Muscle of leg (tissue), 11 donors: Measurements from ENCODE around the gene SPATA24. TPM values are rescaled to one million over a fixed set of nuclear protein-coding genes. Genes with fewer than 3 reads are reported as not detected.
"Not testable (repeated sequence)": the region's sequence is repeated elsewhere in the genome, so short reads cannot be mapped to it uniquely, and the experiment has no call there.

Experiments used
- DNase-seq: peaks from one replicate; pipeline ENCODE4 v3.0.0; 2013
- H3K27ac ChIP-seq: one replicate; pipeline ENCODE4 v1.5.1; 2013; ENCODE audit warnings: mild to moderate bottlenecking, low read length, control low read depth
- H3K27me3 ChIP-seq: one replicate; pipeline ENCODE4 v1.6.1; 2013; ENCODE audit warnings: low read length; ENCODE audit not compliant: control insufficient read depth, insufficient read depth
- H3K36me3 ChIP-seq: one replicate; pipeline ENCODE4 v1.6.1; 2013; ENCODE audit warnings: low read length; ENCODE audit not compliant: control insufficient read depth, insufficient read depth
- H3K4me1 ChIP-seq: one replicate; pipeline ENCODE4 v1.6.1; 2013; ENCODE audit warnings: low read length; ENCODE audit not compliant: control insufficient read depth, insufficient read depth
- H3K4me3 ChIP-seq: one replicate; pipeline ENCODE4 v1.5.1; 2013; ENCODE audit warnings: low read length, control low read depth
- H3K9me3 ChIP-seq: replicated peaks from 2 replicates; pipeline ENCODE4 v1.6.1; 2013; ENCODE audit warnings: low read depth, low read length; ENCODE audit not compliant: control insufficient read depth
- WGBS: methylation state at CpG from one replicate; pipeline ENCODE4 v1.1.5; 2013; ENCODE audit warnings: missing lambda C conversion rate; ENCODE audit not compliant: insufficient coverage; 5-methylcytosine and 5-hydroxymethylcytosine counted together
- polyA plus RNA-seq, 8 donors: library from polyadenylated mRNA; unstranded; fragments of 120-200 nt; gene quantifications; one replicate each; pipeline versions ENCODE4 v1.2.1 to v1.2.3, GENCODE V29; 2013; ENCODE audit warnings: inconsistent platforms in 1 of 8, low replicate concordance in 1 of 8; ENCODE audit not compliant: insufficient read length in 8 of 8, insufficient read depth in 1 of 8
- total RNA-seq: library from RNA; stranded (reverse); fragments of 120-200 nt; gene quantifications from one replicate; pipeline ENCODE4 v1.2.4, GENCODE V29; 2013

Gene SPATA24
- total and polyA plus RNA-seq, 9 donors: 6.9 to 14.5 (median 10.1) TPM

DNA sequence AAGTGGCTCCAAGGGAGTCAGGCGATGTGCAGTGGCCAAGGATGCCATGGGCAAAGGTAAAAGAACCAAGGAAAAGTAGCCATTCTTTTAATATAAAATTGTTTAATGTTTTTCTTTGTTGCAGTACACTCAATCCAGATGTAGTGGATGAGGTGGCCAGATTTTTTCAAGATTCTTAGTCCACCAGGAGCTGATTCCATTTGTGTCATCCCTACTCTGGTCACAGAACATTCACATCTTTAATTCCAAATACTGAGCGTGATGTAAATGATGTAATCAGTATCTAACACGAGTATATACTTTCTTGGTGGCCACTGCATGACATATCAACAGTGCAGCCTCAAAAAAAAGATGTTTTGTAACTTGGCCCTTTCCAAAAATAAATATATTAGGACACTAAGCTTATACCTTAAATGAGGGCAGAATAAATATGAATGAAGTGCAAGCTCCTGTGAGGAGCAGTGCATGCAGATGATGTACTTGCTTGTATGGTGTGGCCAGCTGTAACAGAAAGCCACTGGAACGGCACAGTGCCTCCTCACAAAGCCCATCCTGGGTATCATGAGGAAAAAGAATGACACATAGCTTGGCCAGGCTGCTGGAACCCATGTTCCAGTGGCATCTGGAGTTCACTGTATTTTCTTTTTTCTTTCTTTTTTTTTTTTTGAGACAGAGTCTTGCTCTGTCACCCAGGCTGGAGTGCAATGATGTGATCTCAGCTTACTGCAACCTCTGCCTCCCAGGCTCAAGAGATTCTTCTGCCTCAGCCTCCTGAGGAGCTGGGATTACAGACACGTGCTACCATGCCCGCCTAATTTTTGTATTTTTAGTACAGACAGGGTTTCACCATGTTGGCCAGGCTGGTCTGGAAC, 6.5 kb upstream of the SPATA24 start:
- Histone ChIP-seq H3K27ac (no peak overlapping the region), H3K9me3 (no peaks in the 10 kb centered on the region), H3K4me3 (no peak overlapping the region), H3K4me1 (peaks cover 23% of the 10 kb centered on the region), H3K36me3 (peaks cover 23% of the 10 kb centered on the region), H3K27me3 (no peaks in the 10 kb centered on the region)
- no peak for DNase-seq
- 39% methylated on average over 2 of the region's 6 CpGs for WGBS

- WGBS: no CpG with 5 or more reads among the region's 5 CpGs
- not testable (repeated sequence) for H3K27ac ChIP-seq
These were observed 5.2 kb upstream of the SPATA24 start for GRCh38 chr5:139409116-139409515.

DNA sequence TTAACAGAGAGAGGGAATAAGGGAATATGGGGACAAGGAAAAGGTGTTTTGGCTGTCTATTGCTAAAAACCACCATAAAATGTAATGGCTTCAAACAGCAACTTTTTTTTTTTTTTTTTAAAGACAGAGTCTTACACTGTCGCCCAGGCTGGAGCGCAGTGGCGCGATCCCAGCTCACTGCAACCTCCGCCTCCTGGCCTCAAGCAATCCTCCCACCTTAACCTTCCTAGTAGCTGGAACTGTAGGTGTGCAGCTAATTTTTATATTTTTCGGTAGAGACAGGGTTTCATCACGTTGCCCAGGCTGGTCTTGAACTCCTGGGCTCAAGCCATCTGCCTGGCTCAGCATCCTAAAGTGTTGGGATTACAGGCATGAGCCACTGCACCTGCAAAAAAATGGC, 4.3 kb upstream of the SPATA24 start:
- DNase-seq: no peak
- H3K27ac ChIP-seq: no peak overlapping the region
- peaks cover 16% of the 10 kb centered on the region for H3K36me3 ChIP-seq
- peaks cover 11% of the 10 kb centered on the region for H3K4me1 ChIP-seq
- H3K27me3 ChIP-seq: no peaks in the 10 kb centered on the region
- 78% methylated on average over 2 of the region's 7 CpGs for WGBS
- no peak overlapping the region for H3K4me3 ChIP-seq
- no peaks in the 10 kb centered on the region for H3K9me3 ChIP-seq

More at GRCh38 chr5:139409116-139409515, 5.2 kb upstream of the SPATA24 start:
- Histone ChIP-seq H3K36me3 (peaks cover 22% of the 10 kb centered on the region), H3K4me1 (peaks cover 15% of the 10 kb centered on the region)
- DNase-seq, H3K9me3 ChIP-seq, H3K4me3 ChIP-seq, H3K27me3 ChIP-seq: not testable (repeated sequence)

GRCh38 chr5:139407517-139407916, 3.6 kb upstream of the SPATA24 start:
- Histone ChIP-seq H3K4me1 (peaks cover 14% of the 10 kb centered on the region), H3K4me3 (no peak overlapping the region), H3K9me3 (no peaks in the 10 kb centered on the region), H3K27me3 (no peaks in the 10 kb centered on the region), H3K36me3 (peaks cover 9% of the 10 kb centered on the region), H3K27ac (no peak overlapping the region)
- DNase-seq: no peak

- WGBS: 69% methylated on average over 2 of the region's 2 CpGs
- Histone ChIP-seq H3K27ac (no peak overlapping the region), H3K4me3 (no peak overlapping the region), H3K36me3 (peaks cover 6% of the 10 kb centered on the region), H3K27me3 (no peaks in the 10 kb centered on the region), H3K4me1 (peaks cover 14% of the 10 kb centered on the region), H3K9me3 (no peaks in the 10 kb centered on the region)
- DNase-seq: no peak
These were observed 3.1 kb upstream of the SPATA24 start for GRCh38 chr5:139406963-139407362.

DNA sequence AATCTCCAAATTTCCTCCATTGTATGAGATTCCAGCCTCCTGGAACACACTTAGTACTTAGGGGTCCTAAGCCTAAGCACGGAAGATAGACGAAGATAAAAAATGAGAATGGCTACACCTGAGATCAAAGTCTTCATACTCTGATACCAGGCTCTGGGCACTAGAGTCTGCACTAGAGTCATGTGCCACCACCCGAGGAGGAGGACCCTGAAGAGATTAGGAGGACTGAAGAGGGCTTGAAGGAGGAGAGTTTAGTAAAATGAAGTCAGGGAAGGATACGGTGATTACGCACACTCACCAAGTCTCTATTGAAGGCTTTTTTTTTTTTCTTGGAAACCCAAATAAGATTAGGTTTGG, 573 bp upstream of the SPATA24 start:
- WGBS: 38% methylated on average over 1 of the region's 5 CpGs
- Histone ChIP-seq H3K36me3 (peaks cover 7% of the 10 kb centered on the region), H3K27ac (peak overlapping the region; percentile 97), H3K27me3 (no peaks in the 10 kb centered on the region), H3K9me3 (no peaks in the 10 kb centered on the region), H3K4me3 (peak overlapping the region; percentile 32), H3K4me1 (peaks cover 14% of the 10 kb centered on the region)
- DNase-seq: no peak

DNA sequence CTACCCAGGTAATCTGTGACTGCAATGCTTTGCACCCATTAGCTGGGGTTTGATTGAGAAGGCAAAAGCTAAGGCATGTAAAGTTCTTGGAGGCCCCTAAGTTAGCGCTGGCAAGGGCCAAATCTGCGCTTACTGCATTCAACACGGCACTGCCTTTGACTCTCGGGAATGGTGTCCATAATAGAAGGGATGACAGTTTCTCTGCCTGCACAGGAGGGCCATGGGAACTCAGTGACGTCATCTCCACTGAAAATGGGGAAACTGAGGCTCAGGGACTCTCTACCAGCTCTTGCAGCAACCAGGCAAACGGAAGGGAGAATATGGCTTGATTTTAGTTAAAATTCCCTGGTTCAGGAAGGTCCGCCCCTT, 487 bp downstream of the SPATA24 start:
- no peaks in the 10 kb centered on the region for H3K27me3 ChIP-seq
- no peaks in the 10 kb centered on the region for H3K9me3 ChIP-seq
- H3K4me1 ChIP-seq: peaks cover 14% of the 10 kb centered on the region
- no peak for DNase-seq
- WGBS: 28% methylated on average over 5 of the region's 7 CpGs
- H3K27ac ChIP-seq: peak overlapping the region; percentile 97
- peaks cover 7% of the 10 kb centered on the region for H3K36me3 ChIP-seq
- peak overlapping the region; percentile 46 for H3K4me3 ChIP-seq

DNA sequence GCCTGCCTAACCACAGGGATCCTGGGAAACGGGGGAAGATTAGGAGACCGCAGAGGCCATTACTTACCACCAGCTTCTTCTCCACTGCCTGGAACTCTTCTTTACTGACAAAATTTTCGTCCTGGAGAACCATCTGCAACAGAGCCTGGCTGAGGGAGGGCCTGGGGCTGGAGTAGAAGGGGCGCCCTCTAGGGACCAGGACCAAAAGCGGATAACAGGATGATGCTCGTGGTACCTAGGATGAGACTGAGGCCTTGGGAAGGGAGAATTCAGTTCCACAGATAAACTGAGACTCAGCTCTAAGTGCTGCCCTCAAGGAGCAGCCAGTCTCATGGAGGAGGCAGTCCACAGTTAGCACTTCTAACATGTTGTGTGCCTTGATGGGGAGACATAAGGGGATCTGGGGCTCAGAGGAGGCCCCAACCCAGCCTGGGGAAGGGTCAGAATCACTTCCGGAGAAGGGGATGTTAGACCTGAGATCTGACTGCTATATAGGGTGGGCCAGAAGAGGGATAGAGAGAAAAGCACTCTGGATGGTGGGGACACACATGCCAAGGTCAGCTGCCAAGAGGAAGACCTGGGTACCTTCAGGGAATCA, 1.2 kb downstream of the SPATA24 start:
- no peaks in the 10 kb centered on the region for H3K27me3 ChIP-seq
- DNase-seq: no peak
- H3K9me3 ChIP-seq: no peaks in the 10 kb centered on the region
- peak overlapping the region; percentile 97 for H3K27ac ChIP-seq
- H3K4me1 ChIP-seq: peaks cover 14% of the 10 kb centered on the region
- WGBS: 48% methylated on average over 5 of the region's 7 CpGs
- no peak overlapping the region for H3K4me3 ChIP-seq
- peaks cover 7% of the 10 kb centered on the region for H3K36me3 ChIP-seq

DNA sequence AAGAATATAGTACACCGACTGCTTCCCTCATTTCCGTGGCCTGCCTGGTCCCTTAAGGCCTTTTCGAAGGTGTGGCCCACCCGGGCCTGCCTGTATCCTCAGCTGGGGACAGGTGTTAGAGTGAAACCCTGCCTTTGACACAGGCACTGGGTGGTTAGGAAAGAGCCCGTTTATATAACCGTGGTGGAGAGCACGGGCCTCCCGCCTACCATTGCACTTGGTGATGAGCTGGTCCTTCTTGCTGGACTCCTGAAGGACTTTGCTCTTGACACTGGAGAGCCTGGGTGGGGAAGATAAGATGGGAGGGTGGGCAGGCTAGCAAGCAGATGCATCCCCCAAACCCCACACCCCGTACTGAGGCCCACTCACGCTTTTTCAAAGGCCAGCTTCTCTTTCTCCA, 2.3 kb downstream of the SPATA24 start:
- DNase-seq: no peak
- no peaks in the 10 kb centered on the region for H3K27me3 ChIP-seq

GRCh38 chr5:139399501-139400121, 4.3 kb downstream of the SPATA24 start:
- WGBS: 89% methylated on average over 3 of the region's 6 CpGs
- Histone ChIP-seq H3K27me3 (peaks cover 12% of the 10 kb centered on the region), H3K4me3 (no peak overlapping the region), H3K36me3 (peaks cover 7% of the 10 kb centered on the region), H3K27ac (no peak overlapping the region), H3K9me3 (no peaks in the 10 kb centered on the region), H3K4me1 (peaks cover 39% of the 10 kb centered on the region)
- DNase-seq: no peak

More for the DNA sequence above, 2.3 kb downstream of the SPATA24 start:
- WGBS: 88% methylated on average over 5 of the region's 10 CpGs
- H3K4me1 ChIP-seq: peaks cover 22% of the 10 kb centered on the region
- H3K36me3 ChIP-seq: peaks cover 7% of the 10 kb centered on the region
- H3K9me3 ChIP-seq: no peaks in the 10 kb centered on the region
- H3K27ac ChIP-seq: no peak overlapping the region
- no peak overlapping the region for H3K4me3 ChIP-seq
